ENCODE results near the gene SLC4A5.
A peak's percentile ranks its signal among the peaks of the same experiment; 100 is the strongest.
"Not testable (repeated sequence)": the region's sequence is repeated elsewhere in the genome, so short reads cannot be mapped to it uniquely, and the experiment has no call there.

SLC4A5 gene

GRCh38 chr2:74197049-74197448 lies 146.2 kb downstream of the SLC4A5 start:
- DNase-seq, result no peak

DNA sequence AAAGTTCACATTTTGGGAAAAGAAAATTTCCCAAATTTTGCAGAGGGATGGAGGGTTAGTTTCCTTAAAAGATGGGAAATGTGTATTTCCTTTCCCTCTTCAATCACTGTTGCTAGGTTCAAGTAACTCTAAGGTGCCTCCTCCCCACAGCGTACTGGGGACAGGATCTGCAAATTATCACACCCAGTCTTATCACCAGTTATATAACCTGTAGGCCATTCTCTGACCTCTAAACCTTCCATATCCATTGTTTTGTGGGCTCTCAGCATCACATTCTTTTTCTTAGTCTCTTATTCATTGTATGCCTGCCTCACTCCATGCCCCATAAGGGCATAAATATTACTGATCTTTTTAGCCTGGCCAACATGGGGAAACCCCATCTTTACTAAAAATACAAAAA lies 148.4 kb downstream of the SLC4A5 start:
- no peak for DNase-seq

- no peak for DNase-seq
These were observed 151.4 kb downstream of the SLC4A5 start for GRCh38 chr2:74191596-74192380.

- no peak for DNase-seq
These were observed 154.5 kb downstream of the SLC4A5 start for GRCh38 chr2:74188696-74189095.

DNA sequence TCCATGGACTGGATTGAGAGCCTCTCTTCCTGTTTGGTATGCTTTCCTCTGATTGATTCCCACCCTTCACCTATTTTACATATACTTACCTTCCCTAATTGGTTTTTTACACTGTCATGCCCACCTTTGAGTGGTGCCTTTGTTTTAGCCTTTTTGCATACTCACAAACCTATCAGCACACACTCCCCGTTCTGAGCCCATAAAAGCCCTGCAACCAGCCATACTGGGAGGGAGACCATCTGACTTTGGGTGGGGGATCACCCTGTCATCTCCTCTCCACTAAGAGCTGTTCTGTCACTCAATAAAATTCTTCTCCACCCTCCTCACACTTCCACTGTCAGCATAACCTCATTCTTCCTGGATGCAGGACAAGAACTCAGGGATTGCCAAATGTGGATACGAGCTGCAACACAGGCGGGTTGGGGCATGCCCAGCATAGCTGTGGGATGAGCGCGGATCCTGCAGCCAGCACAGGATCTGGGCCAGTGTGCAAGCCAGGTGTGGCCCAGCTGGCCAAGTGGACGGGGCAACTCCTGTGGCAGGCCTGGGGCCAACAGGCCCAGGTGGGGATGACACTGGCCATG lies 155.1 kb downstream of the SLC4A5 start:
- DNase-seq, result peak; percentile 84

GRCh38 chr2:74186706-74187105 lies 156.5 kb downstream of the SLC4A5 start:
- not testable (repeated sequence) for DNase-seq

GRCh38 chr2:74186038-74186437 lies 157.2 kb downstream of the SLC4A5 start:
- no peak for DNase-seq

DNA sequence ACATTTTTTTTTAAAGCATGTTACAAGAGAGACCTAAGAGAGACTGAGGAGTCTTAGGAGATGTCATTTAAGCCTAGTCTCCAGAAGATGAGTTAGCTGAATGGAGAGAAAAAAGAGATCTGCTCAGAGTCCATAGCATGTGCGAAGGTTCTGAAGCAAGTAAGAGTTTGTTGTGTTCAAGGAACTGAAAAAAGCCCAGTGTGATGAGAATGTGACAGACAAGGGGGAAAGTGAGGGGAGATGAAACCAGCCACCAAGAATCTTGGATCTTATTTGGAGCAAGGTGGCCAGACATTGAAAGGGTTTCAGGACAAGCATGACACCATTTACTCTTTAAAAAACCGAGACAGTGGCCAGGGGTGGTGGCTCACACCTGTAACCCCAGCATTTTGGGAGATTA lies 159.3 kb downstream of the SLC4A5 start:
- DNase-seq, result no peak

GRCh38 chr2:74181739-74182138 lies 161.5 kb downstream of the SLC4A5 start:
- no peak for DNase-seq

DNA sequence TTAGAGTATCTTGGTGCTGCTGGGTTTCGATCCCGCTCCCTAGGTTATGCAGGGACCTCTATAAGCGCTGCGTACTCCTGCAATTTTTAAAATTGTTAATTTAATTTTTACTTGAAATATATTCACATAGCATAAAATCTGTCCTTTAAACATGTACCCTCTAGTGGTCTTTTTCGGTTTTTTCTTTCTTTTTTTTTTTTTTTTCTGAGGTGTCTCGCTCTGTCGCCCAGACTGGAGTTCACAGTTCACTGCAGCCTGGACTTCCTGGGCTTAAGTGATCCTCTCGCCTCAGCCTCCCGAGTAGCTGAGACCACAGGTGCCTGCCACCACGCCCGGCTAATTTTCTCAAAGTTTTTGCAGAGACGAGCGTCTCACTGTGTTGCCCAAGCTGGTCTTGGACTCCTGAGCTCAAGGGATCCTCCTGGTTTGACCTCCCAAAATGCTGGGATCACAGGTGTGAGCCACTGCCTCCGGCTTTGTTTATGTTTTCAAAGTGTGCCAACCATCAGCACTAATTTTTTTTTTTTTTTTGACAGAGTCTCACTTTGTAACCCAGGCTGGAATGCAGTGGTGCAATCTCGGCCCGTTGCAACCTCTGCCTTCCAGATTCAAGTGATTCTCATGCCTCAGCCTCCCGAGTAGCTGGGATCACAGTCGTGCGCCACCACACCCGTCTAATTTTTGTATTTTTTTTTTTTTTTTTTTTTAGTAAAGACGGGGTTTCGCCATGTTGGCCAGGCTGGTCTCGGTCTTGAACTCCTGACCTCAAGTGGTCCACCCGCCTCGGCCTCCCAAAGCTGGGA lies 164.0 kb downstream of the SLC4A5 start:
- DNase-seq, result no peak

- DNase-seq, result peak; percentile 97
These were observed 164.8 kb downstream of the SLC4A5 start, which contains the start of gene MOB1A for GRCh38 chr2:74178211-74179062. Gene MOB1A, minus strand, starts transcription at chr2:74178879. Its CDS starts 205 bp downstream, at chr2:74178674.

DNA sequence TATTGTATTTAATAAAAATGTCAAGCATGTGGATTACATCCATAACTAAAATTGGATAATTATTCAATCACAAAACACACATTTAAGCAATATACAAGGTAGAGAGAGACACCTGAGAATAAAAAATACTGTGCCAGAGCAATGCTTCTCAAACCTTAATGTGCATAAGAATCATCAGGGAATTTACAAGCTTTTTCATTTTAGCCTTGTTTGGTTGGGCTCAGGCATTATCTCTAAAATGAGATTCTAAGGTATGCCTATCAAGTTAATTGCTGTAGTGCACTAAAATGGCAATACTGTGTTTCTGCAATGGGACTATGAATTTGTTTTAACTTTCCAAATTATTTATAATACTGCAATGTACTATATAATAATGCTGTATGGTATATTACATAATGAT lies 165.5 kb downstream of the SLC4A5 start:
- DNase-seq, result no peak

DNA sequence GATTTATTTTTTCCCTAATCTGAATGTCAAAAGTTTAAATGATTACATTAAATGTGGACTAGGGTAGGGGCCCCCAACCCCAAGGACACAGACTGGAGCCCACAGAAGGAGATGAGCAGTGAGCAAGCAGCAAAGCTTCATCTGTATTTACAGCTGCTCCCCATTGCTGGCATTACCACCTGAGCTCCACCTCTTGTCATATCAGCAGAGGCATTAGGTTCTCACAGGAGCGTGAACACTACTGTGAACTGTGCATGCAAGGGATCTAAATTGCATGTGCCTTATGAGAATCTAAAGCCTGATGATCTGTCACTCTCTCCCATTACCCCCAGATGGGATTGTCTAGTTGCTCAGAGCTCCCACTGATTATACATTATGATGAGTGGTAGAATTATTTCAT lies 168.3 kb downstream of the SLC4A5 start:
- no peak for DNase-seq

DNA sequence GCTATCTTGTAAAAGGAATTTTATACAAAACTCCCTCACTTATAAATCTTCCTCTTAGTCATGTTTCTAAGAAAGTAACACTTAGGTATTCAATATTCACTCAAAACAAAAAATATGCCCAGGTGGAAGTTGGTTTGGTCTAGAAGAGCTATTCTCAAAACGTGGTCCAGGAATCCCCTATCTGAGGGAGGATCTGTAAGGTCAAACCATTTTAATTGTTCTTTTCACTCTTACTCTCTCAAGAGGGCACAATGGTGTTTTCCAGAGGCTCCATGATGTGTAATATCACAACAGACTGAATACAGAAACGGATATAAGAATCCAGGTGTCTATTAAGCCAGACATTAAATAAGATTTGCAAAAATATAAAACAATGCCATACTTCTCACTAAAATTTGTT lies 174.5 kb downstream of the SLC4A5 start:
- no peak for DNase-seq
